Aorta (tissue), 5 donors: ENCODE results near the gene HBS1L. TPM values are rescaled to one million over a fixed set of nuclear protein-coding genes. Genes with fewer than 3 reads are reported as not detected.

Experiments used
- ATAC-seq: fragments of 200-7000 bp; cut with Tn5 transposase; one replicate; pipeline ENCODE4 v1.9.1; 2022; ENCODE audit warnings: moderate library complexity; ENCODE audit not compliant: low FRiP score
- DNase-seq, 2 donors: peaks; one replicate each; pipeline ENCODE4 v3.0.0-alpha.2; 2020
- H3K27ac ChIP-seq, 2 donors: one replicate each; pipeline ENCODE4 v1.5.1; 2013; ENCODE audit warnings: low read length in 2 of 2, mild to moderate bottlenecking in 2 of 2, moderate library complexity in 2 of 2, control low read depth in 1 of 2, inconsistent platforms in 1 of 2, low read depth in 1 of 2
- H3K27me3 ChIP-seq, 2 donors: one replicate each; pipeline ENCODE4 v1.6.1; 2013; ENCODE audit warnings: control low read depth in 1 of 2, low read length in 1 of 2, mild to moderate bottlenecking in 1 of 2, moderate library complexity in 1 of 2; ENCODE audit not compliant: insufficient read depth in 2 of 2, control insufficient read depth in 1 of 2
- H3K36me3 ChIP-seq, 2 donors: one replicate each; pipeline ENCODE4 v1.6.1; 2013; ENCODE audit warnings: control low read depth in 1 of 2, low read length in 1 of 2, mild to moderate bottlenecking in 1 of 2; ENCODE audit not compliant: insufficient read depth in 2 of 2, control insufficient read depth in 1 of 2
- H3K4me1 ChIP-seq, 2 donors: one replicate each; pipeline ENCODE4 v1.6.1; 2013; ENCODE audit warnings: low read length in 2 of 2, control low read depth in 1 of 2, mild to moderate bottlenecking in 1 of 2, moderate library complexity in 1 of 2; ENCODE audit not compliant: insufficient read depth in 2 of 2, control insufficient read depth in 1 of 2
- H3K4me3 ChIP-seq, 2 donors: one replicate each; pipeline ENCODE4 v1.5.1; 2013; ENCODE audit warnings: low read length in 2 of 2, control low read depth in 1 of 2, mild to moderate bottlenecking in 1 of 2
- H3K9me3 ChIP-seq: one replicate; pipeline ENCODE4 v1.6.1; 2013; ENCODE audit warnings: mild to moderate bottlenecking, low read length; ENCODE audit not compliant: control insufficient read depth
- WGBS, 2 donors: extraction: QIAGEN DNeasy Blood & Tissue Kit; methylation state at CpG; one replicate each; pipeline ENCODE4 v1.1.7; 2013; 5-methylcytosine and 5-hydroxymethylcytosine counted together
- intact Hi-C, 2 donors: fragments of 100-400 bp; cut with DNase I; formaldehyde crosslinking; loops; one replicate each; pipeline versions ENCODE4 v1.14.2 to v1.15.0; 2022
- polyA plus RNA-seq, 2 donors: library from polyadenylated mRNA; stranded (reverse); fragments of 200-250 nt; gene quantifications; one replicate each; pipeline ENCODE4 v1.2.3, GENCODE V29; 2013
- total RNA-seq, 2 donors: library from RNA; stranded (reverse); fragmentation: NEBNext Ultra II Directional; extraction: Animal tissue kit (Norgen Biotek cat#: 25700); gene quantifications; one replicate each; pipeline ENCODE4 v1.2.1, GENCODE V29; 2021
- donor health status: healthy with polysubstance abuse.
- donor health status: Bipolar disorder and iron deficiency.
- donor health status: DM: no; HTN: no; CAD: no.
- donor health status: DM: no; HTN: no; CAD: no.
- donor health status: DM: yes; HTN: yes; CAD: no.

HBS1L gene
- total and polyA plus RNA-seq, 4 donors: 21.9 to 61.0 (median 48.4) TPM

GRCh38 chr6:135092724-135093123 is 38.1 kb upstream of the HBS1L start:
- no peaks in the 10 kb centered on the region for H3K27me3 ChIP-seq
- no peaks in the 10 kb centered on the region for H3K36me3 ChIP-seq
- no peaks in the 10 kb centered on the region for H3K9me3 ChIP-seq
- ATAC-seq (no peak), DNase-seq (no peak)
- H3K4me1 ChIP-seq: no peaks in the 10 kb centered on the region
- WGBS, 2 donors: 88 to 89% methylated on average over 3 of the region's 3 CpGs
- intact Hi-C loops: no loop called here
- H3K27ac ChIP-seq: no peak overlapping the region
- H3K4me3 ChIP-seq: no peak overlapping the region

DNA sequence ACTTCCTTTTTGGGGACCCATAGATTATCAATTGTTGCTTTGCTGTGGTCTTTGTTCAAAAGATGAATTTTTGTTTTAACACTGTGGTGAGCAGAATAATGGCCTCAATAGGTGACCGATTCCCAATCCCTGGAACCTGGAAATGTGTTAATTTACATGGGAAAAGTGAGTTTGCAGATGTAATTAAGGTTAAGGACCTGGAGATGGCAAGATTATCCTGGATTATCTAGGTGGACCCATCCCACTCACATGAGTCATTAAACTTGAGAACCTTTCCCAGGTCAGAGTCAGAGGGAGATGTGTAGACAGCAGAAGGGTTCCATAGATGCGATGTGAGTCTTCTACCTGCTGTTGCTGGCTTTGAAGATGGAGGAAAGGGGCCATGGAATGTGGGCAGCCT is 36.2 kb upstream of the HBS1L start:
- no peak overlapping the region for H3K27ac ChIP-seq
- WGBS, 2 donors: 83 to 87% methylated on average over 2 of the region's 2 CpGs
- no peak for ATAC-seq

DNA sequence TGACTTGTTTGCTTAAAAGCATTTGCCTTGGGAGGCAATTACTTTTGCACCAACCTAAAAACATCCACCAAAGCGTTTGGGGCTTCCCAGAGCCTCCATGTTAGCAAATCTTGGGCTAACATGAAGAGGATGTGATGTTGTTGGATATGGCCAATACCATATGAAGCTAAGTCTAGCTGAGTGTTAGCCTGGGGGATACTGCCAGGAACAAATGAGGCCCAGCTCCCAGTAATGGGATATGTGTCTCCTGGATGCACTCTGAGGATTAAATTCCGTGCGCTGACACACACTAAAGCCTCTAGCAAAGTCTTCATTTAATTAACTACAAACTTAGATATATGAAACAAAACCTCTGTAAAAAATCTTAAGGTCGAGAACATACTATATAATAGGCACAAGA is 35.3 kb upstream of the HBS1L start:
- H3K27ac ChIP-seq: no peak overlapping the region
- 83 to 87% methylated on average over 4 of the region's 4 CpGs for WGBS, 2 donors
- intact Hi-C loops: no loop called here
- no peaks in the 10 kb centered on the region for H3K27me3 ChIP-seq
- H3K9me3 ChIP-seq: no peaks in the 10 kb centered on the region
- H3K4me3 ChIP-seq: no peak overlapping the region
- no peaks in the 10 kb centered on the region for H3K4me1 ChIP-seq
- no peaks in the 10 kb centered on the region for H3K36me3 ChIP-seq
- no peak for DNase-seq
- ATAC-seq: no peak

More for the DNA sequence above, 36.2 kb upstream of the HBS1L start:
- Histone ChIP-seq H3K36me3 (no peaks in the 10 kb centered on the region), H3K4me1 (no peaks in the 10 kb centered on the region), H3K27me3 (no peaks in the 10 kb centered on the region), H3K4me3 (no peak overlapping the region), H3K9me3 (no peaks in the 10 kb centered on the region)
- intact Hi-C loops: no loop called here
- DNase-seq: no peak

DNA sequence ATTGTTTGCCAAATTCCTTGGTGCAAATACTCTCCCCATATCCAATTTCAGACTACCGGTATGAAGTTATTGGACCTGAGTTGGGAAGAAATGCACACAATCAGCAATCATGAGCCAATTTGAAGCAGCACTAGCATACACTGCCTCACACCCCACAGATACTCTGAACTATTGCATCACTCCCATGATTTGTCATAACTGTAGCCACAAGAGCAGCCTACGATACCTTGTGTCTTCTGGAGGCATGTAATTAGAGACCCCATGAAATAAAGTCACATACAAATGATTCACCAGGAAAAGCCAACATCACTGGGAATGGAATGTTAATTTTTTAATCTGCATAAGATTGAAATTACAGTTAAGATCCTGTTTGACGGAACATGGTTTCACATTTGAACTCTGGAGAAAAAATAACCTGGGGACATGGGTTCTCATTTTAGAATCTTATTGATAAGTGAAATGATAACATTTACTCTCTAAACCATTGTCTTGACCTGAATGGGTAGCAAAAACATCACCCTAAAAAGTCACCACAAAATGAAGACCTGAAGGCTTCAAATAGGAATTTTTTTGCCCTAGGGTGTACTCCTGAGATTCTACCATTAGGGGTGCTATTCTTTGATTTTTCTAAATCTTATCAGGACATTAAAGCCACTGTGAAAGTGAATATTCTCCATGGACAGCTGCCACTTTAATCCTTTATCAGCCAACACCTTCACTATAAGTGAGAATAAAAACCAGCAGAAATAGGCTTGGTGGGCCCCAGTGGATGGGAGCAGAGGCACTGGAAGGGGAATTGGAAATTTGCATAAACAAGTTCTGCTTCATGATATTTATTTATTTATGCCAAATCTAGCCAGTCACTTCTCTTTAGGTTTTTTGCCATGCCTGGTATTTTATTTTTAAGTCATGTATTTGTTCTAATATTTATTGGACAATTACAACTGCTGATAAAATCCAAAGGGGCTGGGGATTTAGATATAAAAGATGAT is 34.5 kb upstream of the HBS1L start:
- Histone ChIP-seq H3K27me3 (no peaks in the 10 kb centered on the region), H3K4me3 (no peak overlapping the region), H3K9me3 (no peaks in the 10 kb centered on the region), H3K36me3 (no peaks in the 10 kb centered on the region), H3K4me1 (no peaks in the 10 kb centered on the region), H3K27ac (no peak overlapping the region)
- 84 to 86% methylated on average over 3 of the region's 3 CpGs for WGBS, 2 donors
- intact Hi-C loops: no loop called here
- DNase-seq (no peak), ATAC-seq (no peak)

GRCh38 chr6:135088281-135088680 is 33.7 kb upstream of the HBS1L start:
- no peak overlapping the region for H3K27ac ChIP-seq
- no peak overlapping the region for H3K4me3 ChIP-seq
- no peaks in the 10 kb centered on the region for H3K27me3 ChIP-seq
- DNase-seq (no peak), ATAC-seq (no peak)
- H3K9me3 ChIP-seq: no peaks in the 10 kb centered on the region
- intact Hi-C loops: no loop called here
- H3K4me1 ChIP-seq: no peaks in the 10 kb centered on the region
- WGBS, 2 donors: 81 to 85% methylated on average over 1 of the region's 1 CpG
- no peaks in the 10 kb centered on the region for H3K36me3 ChIP-seq

DNA sequence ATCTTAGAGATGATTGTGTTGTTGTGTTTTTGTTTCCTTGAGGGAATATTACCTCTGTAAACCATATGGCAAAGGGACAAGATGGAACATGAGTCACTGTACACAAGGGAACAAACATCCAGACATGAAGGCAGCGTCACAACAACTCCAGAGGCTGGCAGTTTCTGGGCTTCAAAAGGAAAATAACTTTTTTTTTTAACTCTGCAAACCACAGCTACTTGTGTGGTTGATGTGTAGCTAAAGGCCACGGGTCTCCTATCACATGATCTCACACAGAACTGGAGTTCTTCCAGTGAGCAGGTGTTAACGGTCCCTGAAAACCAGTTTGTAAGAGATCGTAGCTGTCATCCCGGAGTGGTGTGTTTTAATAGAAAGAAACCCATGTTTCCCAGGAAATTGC is 33.2 kb upstream of the HBS1L start:
- Histone ChIP-seq H3K4me1 (no peaks in the 10 kb centered on the region), H3K27me3 (no peaks in the 10 kb centered on the region), H3K4me3 (no peak overlapping the region), H3K9me3 (no peaks in the 10 kb centered on the region), H3K36me3 (no peaks in the 10 kb centered on the region), H3K27ac (no peak overlapping the region)
- DNase-seq (no peak), ATAC-seq (no peak)
- 74 to 78% methylated on average over 5 of the region's 5 CpGs for WGBS, 2 donors
- intact Hi-C loops: no loop called here

DNA sequence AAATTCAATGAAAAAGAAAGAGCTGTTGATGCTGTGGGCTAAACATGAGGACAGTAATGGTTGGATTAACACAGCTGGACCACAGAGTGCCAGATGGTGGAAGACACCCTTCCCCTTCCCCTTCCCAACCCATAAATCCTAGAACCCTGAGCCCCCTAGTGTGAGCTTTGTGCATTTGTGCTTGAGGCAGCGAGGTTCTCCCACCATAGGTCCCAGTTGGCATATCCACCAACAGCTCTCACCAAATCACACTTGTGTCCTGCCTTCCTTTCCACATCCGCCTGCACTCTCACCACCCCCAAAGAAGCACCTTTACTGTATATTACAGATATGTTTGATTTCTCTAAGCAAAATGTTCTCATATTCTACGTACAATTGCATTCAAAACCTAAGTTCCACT is 32.8 kb upstream of the HBS1L start:
- H3K4me3 ChIP-seq: no peak overlapping the region
- DNase-seq: no peak
- H3K9me3 ChIP-seq: no peaks in the 10 kb centered on the region
- no peak overlapping the region for H3K27ac ChIP-seq
- H3K36me3 ChIP-seq: no peaks in the 10 kb centered on the region
- no peaks in the 10 kb centered on the region for H3K4me1 ChIP-seq
- H3K27me3 ChIP-seq: no peaks in the 10 kb centered on the region
- intact Hi-C loops: no loop called here
- WGBS, 2 donors: 73 to 84% methylated on average over 3 of the region's 3 CpGs
- ATAC-seq: no peak

DNA sequence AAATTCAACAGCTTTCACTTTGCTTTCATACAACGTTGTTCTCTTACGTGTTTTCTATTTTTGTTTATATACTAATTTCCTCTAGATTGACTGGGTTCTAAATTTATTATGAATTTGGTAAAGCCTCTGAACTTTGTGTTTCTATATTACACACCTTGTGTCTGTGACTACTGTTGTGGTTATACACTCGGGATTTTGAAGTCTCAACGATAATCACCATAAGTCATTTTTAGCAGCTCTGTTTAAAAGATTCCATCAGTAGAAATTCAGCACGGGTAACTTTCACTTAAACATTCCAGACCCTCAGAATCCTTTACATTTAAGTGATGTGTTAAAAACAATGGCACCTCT is 31.8 kb upstream of the HBS1L start:
- H3K4me1 ChIP-seq: no peaks in the 10 kb centered on the region
- DNase-seq (no peak), ATAC-seq (no peak)
- no peaks in the 10 kb centered on the region for H3K36me3 ChIP-seq
- no peak overlapping the region for H3K27ac ChIP-seq
- intact Hi-C loops: no loop called here
- H3K4me3 ChIP-seq: no peak overlapping the region
- 31 to 44% methylated on average over 5 of the region's 5 CpGs for WGBS, 2 donors
- no peaks in the 10 kb centered on the region for H3K27me3 ChIP-seq
- no peaks in the 10 kb centered on the region for H3K9me3 ChIP-seq

GRCh38 chr6:135085700-135086413 is 31.2 kb upstream of the HBS1L start:
- intact Hi-C loops: no loop called here
- H3K36me3 ChIP-seq: no peaks in the 10 kb centered on the region
- no peak for DNase-seq
- WGBS, 2 donors: 90 to 95% methylated on average over 1 of the region's 1 CpG
- no peaks in the 10 kb centered on the region for H3K27me3 ChIP-seq
- no peak overlapping the region for H3K4me3 ChIP-seq
- no peaks in the 10 kb centered on the region for H3K4me1 ChIP-seq
- H3K9me3 ChIP-seq: no peaks in the 10 kb centered on the region
- H3K27ac ChIP-seq: no peak overlapping the region
- ATAC-seq: no peak
